HG02759 (cell line): ENCODE results near the gene MREG.
A peak's percentile ranks its signal among the peaks of the same experiment; 100 is the strongest.
"Not testable (repeated sequence)": the region's sequence is repeated elsewhere in the genome, so short reads cannot be mapped to it uniquely, and the experiment has no call there.

Experiments used
- ATAC-seq: cut with Tn5 transposase; IDR thresholded peaks from one replicate; pipeline ENCODE4 v1.9.1; 2021; ENCODE audit warnings: mild to moderate bottlenecking, moderate library complexity; ENCODE audit not compliant: unreplicated experiment

MREG gene

GRCh38 chr2:216021768-216022565, 8.6 kb upstream of the MREG start:
- ATAC-seq = no peak

DNA sequence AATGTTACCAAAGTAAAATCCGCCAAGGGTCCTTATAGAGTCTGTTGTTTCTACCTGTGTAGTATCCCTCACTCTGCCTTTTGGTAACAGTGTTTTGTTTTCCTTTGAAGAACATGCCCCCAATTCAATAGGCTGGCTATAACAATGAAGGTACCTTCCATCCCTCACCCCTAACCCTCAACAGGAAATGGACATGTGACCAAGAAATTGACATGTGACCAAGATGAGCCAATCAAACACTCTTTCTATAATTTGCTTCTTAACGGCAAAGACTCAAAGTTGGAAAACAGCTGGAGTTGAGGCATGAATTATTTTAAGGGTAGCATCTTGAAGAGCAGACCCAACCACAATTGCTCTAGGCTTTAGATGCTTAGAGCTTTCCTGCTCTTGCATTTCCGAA, 5.4 kb upstream of the MREG start:
- ATAC-seq = no peak

DNA sequence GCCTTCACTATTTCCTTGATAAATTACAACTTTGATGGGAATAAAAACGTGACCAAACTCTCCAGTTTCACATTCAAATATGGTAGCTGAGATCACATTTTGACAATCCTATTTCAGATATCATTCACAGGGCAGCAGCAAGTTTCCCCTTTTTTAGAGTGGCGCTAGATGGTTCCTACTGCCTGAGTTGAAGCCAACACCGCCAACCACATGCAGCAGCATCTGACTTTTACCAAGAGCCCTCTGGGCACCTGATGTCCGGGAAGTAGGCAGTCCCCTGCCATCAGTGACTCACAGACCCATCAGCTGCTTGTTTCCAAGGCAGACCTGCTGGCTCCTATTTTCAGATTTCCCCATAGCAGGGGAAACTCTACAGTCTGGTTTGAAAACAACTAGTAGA, 4.0 kb upstream of the MREG start:
- ATAC-seq = peak; percentile 35

GRCh38 chr2:216016581-216016980, 3.2 kb upstream of the MREG start:
- ATAC-seq = no peak

GRCh38 chr2:216015722-216016464, 2.5 kb upstream of the MREG start:
- peak; percentile 84 for ATAC-seq

DNA sequence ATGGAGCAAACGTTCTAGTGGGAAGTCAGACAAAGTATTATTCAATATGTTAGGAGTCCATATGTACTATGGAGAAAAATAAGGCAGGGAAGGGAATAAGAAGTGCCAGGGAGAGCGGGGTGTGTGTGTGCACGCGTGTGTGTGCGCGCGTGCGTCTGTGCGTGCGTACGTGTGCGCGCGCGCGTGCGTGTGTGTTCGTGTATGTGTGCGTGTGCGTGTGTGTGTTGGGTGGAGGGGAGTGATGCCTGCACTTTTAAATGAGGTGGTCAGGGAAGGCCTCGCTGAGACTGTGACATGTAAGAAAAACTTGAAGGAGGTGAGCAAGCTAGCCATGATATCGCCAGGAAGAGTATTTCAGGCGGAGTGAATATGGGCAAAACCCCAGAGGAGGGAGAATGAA, 1.6 kb upstream of the MREG start:
- ATAC-seq = no peak

- no peak for ATAC-seq
Observed at GRCh38 chr2:216014006-216014405, 655 bp upstream of the MREG start.

GRCh38 chr2:216012830-216013079, 596 bp downstream of the MREG start:
- no peak for ATAC-seq

- ATAC-seq = no peak
Observed at GRCh38 chr2:216012133-216012829, 1.1 kb downstream of the MREG start.

- ATAC-seq = not testable (repeated sequence)
Observed at GRCh38 chr2:216009215-216009614, 4.1 kb downstream of the MREG start.

DNA sequence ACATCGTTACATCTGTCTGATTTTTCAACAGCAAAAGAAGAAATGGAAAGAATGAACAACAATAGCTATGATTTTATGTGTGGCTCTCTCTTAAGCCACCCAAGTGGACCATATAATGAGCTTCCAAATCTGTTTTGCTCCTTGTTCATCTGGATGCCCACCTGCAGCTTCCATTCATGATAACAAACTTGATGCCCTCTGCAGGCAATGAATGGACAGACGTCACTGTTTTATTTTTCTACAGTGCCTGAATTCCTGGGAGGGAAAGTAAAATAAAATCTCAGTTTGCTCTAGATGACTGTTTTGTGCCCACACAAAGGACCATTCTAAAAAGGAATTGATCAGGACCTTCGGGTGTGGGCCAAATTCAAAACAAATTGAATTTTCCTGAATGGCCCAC, 5.0 kb downstream of the MREG start:
- no peak for ATAC-seq

DNA sequence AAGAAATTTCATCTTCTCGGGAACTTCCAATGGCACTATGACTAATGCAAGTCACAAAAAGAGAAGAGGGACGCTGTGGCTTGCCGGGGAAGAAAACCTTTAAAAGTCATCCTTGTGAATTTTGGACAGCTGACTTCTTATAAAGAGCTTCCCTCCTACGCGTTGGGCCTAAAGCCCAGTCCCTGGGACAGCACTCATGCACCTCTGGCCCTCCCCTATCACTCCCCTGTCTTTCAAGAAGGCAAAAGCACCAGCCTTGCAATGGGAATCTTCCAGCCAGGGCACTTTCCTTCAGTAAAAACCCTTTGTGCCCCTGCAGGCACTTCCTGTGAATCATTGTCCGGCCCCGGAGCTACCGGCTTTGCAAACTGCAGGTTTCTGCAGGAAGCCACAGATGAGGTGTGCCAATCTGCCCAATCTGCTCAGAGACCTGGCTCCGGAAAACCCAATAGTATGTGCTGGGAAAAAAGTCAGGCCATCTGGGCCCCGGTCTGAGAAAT, 7.1 kb downstream of the MREG start:
- peak; percentile 37 for ATAC-seq

DNA sequence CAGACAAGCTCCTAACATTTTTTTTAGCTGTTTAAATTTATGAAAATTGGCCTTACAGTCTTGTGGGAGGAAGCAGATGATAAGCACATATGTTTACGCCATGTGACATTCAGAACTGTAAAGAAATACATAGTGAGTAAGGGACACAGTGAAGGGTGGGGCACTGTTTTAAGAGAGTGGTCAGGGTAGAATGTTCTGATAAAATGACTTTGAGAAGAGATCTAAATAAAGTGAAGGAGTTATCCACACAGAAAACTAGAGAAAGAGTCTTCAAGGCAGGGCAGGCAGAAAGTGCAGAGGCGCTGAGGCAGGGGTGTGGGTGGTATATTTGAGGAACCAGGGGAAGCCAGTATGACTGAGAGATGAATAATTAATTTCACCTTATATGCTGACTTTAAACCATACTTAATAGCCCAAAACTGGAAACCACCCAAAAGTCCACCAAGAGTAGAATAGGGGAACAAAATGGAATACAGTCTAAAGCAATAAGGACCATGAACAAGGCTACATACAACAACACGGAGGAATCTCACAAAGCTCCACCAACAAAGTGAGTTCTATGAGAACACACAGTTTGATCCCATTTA, 8.6 kb downstream of the MREG start:
- peak; percentile 39 for ATAC-seq

DNA sequence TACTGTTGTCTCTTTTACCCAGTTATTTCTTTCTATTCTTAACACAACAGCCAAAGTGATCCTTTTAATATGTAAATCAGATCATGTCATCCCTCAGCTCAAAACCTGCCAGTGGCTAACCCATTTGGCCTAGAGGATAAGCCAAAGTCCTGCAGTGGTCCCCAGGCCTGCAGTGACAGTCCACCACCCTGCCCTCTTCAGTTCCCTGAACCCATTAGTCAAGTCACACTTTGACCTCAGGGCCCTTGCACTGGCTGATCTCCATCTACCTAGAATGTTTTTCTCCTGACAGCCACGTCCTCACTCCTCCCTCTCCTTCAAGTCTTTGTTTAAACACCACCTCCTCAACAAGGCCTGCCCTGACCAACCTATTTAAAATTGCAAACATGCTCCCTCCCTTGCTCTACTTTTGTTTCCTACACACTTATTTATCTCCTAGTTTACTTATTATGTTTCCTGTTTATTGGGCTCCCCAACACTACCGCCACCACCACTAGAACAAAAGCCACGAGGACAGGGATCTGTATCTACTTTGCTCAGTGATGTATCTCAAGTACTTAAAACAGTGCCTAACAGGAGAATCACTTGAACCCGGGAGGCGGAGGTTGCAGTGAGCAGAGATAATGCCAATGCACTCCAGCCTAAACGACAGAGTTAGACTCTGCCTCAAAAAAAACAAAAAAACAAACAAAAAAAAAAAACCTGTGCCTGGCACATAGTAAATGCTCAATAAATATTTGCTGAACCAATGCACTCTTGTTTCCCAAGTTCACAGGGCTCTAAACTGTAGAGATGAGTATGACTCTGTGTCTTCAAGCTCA, 9.3 kb downstream of the MREG start:
- no peak for ATAC-seq

- ATAC-seq = no peak
Observed at GRCh38 chr2:216002693-216003092, 10.7 kb downstream of the MREG start.

- ATAC-seq = no peak
Observed at GRCh38 chr2:216002101-216002678, 11.2 kb downstream of the MREG start.

GRCh38 chr2:216001216-216002100, 11.9 kb downstream of the MREG start:
- ATAC-seq = peak; percentile 28

DNA sequence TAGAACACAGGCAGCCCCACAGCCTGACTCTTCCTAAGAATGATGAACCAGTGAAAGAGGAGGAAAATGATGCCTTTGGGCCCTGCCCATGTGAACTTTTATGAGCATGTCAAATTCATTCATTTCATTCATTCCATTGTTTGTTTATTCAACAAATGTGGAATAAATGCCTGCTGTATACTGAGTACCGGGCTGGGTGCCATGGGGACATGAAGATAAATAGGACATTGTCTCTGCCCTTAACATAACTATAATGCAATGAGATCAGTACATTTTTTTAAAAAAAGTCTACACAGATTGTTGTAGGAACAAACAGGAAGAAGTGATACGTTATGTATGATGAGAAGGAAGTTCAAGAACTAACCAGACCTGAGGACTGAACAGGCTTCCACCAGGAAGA, 14.7 kb downstream of the MREG start:
- no peak for ATAC-seq

DNA sequence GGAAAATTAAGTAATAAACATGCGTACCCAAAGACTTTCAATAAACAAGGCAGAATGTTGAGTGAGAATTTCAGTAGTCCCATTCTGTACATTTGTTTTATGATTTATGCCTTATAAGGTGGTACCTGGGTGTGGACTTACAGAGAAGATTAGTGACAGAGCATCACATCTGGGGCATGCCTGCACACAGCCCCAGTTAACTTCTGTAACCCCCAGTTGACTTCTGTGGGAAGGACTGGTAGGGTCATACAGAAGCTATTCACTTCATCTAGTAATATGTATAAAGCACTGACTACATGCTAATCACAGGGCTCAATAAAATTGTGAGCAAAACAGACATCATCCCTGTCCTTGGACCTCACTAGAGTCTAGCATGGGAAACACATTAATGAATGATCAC, 16.1 kb downstream of the MREG start:
- no peak for ATAC-seq
